GM21390 (cell line): ENCODE data around the gene CAV1.
"Not testable (repeated sequence)": the region's sequence is repeated elsewhere in the genome, so short reads cannot be mapped to it uniquely, and the experiment has no call there.

Experiments
- ATAC-seq: cut with Tn5 transposase; IDR thresholded peaks from one replicate; pipeline ENCODE4 v1.9.1; 2021; ENCODE audit not compliant: unreplicated experiment

CAV1 gene

DNA sequence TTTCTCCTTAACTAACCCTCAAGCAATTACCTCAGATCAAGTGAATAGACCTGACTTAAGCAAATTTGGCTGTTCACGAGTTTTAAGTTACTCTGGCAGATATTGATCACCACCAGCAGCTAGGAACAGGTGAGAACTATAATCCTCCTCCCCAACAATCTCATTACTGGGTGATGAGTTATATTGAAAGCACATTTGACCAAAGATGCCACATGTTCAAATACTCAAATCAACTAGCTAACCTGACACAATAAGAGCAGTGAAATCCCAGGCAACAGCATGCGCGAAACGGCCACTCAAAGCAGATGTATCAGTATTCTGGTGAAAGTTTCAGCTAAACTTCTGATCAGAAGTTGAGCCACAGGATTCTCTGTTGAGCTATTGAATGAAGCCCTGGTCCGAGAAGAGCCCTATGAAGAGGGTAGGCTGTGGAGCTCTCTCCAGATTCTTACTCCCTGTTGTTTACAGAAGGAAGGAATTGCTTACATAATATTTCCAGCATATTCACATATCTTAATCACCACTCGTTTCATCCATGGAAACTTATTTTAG lies 52.6 kb downstream of the CAV1 start:
- ATAC-seq, result peak; percentile 84

DNA sequence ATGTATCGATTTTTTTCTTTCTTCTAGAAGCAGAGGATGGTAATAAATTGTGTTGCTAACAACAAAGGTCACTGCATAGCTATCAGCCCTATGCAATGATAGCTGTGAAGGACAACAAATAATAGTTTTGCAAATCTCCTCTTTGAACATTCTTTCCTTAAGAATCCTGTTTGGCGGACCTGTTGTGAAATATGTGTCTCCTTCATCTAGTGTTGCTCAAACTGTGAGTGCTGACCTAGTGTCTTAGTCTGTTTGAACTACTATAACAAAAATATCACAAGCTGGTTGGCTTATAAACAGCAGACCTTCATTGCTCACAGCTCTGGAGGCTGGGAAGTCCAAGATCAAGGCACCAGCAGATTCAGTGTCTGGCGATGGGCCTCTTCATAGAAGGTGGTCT lies 53.7 kb downstream of the CAV1 start:
- ATAC-seq, result no peak

DNA sequence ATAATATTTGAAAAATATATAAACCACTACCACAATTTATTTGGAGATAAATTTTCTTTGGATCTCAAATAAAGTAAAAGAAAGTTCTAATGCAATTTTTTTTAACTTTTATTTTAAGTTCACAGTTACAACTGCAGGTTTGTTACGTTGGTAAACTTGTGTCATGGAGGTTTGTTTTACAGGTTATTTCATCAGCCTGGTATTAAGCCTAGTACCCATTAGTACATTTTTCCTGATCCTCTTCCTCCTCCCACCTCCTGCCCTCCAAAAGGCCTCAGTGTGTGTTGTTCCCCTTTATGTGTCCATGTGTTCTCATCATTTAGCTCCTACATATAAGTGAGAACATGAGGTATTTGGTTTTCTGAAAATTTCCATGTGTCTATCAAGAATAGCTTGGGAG lies 54.5 kb downstream of the CAV1 start:
- no peak for ATAC-seq

DNA sequence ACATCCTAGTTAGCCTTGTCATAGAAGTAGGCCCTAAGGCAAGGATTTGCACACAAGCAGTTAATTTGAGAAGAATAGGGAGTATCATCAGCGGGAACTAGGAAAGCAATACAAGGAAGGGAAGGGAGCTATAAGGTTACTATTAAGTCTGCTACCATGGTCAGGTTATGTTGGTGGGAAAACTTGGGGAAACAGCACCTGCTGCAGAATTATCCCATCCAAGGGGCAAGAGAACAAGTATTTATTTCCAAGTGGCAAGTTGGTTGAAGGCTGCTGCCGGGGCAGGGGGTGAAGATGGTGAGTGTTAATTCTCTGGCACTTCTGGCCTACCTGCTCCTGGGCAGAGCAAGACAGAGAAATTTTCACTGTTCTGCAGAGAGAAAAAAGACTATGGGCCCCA lies 55.0 kb downstream of the CAV1 start:
- no peak for ATAC-seq

DNA sequence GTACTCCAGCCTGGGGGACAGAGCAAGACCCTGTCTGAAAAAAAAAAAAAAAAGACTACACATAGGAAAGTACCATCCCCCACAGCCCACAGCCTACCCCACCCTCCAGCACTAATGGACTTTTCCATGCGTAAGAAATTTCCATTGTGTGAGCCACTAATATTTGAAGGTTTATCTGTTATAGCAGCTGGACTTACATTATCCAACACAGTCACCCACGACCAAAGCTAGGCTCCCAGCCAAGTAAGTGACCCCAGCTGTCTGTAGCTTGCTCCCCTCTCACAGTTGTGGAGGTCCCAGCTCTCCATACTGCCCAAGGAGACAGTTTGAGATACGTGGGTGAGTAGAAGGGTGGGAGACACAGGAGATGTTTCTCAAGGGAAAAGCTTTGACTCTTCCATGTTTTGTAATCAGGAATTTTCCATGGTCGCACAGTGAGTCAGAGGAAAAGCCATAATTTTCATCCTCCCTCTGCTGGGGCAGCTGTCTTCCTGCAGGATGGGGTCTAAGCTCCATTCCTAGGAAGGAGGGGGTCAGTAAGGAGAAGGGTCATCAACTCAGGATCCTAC lies 57.4 kb downstream of the CAV1 start:
- ATAC-seq, result no peak

DNA sequence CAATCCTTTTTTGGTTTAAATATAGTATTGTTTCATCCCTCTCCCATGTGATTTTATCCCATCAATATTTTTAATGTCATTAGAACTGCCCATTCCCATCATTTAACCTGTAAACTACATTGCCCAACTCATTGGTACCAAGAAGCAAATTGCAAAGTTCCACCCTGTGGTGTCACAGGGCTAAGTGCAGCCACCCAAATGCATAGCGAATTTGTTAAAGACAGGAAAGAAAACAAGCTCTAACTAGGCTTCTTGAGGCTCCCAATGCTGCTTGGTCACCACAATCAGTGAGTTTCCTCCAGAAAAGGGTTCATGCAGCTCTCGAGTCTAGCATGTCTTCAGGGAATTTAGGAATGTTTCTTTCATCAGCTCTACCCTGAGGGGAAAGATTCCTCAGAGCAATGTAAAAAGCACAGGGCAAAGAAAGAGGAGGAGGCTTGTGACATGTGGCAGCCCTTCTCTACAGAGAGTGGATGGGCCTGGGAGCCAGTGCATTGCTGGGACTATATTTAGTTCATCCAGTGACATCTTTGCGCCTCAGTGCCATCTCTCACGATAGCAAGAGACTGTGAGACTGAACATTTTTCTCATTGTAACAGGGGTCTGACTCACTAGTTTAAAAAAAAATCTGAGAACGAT lies 58.1 kb downstream of the CAV1 start:
- ATAC-seq, result peak; percentile 50

DNA sequence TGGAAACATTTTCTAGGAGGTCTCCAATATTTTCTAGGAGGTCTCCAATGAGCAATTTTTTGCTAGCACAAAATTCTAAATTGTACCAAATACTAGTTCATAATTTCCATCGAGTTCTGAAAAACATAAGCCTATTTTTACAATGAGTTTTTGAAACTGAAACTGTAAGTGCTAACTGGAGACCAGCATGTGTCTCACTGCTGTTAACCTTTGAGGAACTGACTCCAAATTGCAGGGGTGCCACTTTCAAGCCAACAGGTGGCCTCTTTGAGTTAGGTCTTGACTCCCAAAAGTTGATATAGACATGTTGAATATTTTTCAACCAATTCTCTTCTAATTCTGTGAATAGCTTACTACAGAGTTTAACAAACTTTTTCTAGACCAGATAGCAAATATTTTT lies 58.8 kb downstream of the CAV1 start:
- peak; percentile 88 for ATAC-seq

DNA sequence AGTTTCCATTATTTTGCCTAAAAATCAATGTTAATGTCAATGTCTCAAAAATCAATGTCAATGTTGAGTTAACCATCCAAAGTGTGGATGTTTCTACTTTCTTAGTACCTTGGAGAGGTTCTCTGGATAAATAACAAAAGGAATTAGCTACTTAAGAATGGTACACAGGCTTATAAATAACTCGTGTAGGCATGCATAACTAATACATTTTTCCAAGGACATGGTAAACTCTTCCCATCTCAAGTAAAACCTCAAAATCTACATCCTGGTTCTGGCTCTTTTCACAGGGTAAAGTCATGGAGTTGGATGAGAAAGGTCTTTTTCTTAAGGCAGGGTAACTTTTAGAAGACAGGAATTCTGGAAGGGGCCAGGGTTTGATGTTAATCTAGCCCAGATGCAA lies 59.9 kb downstream of the CAV1 start:
- ATAC-seq, result no peak

DNA sequence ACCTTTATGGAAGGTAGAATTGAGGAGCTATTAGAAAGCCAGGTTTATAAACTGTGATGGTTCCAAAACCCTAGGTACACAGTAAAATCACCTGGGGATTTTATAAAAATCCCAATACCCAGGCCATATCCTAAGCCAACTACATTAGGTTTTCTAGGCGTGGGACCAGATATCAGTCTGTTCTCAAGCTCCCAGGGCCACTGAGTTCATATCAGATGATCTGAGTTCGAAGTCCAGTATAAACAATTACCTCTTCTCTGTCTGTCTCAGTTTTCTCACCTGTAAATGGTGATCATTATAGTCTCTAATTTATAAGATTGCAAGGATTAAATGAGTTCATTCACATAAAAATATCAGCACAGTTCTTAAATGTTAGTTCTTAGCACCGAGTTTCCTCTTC lies 60.6 kb downstream of the CAV1 start:
- ATAC-seq, result no peak

DNA sequence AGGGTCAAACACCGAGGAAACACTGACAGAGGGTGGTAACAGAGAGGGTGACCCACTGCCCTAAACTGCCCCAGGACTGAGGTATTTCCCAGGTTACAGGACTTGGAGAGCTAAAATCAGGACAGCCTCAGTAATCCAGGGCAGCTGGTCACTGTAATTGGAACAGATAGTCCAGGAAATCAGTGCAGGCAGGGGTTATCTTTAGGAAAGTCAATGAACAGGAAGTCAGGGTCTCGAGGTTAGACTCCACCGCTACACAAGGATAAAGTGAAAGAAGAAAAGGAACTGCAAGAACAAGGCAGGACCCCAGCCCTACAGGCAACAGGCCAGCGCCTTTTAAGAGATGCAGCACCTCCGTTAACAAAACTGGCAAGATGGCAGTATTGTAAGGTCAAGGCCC lies 61.1 kb downstream of the CAV1 start:
- no peak for ATAC-seq

DNA sequence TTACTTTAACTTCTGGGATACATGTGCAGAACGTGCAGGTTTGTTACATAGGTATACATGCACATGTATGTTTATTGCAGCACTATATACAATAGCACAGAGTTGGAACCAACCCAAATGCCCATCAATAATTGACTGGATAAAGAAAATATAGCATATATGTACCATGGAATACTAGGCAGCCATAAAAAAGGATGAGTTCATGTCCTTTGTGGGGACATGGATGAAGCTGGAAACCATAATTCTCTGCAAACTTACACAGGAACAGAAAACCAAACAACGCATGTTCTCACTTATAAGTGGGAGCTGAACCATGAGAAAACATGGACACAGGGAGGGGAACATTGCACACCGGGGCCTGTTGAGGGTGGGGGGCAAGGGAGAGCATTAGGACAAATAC lies 62.4 kb downstream of the CAV1 start:
- not testable (repeated sequence) for ATAC-seq

DNA sequence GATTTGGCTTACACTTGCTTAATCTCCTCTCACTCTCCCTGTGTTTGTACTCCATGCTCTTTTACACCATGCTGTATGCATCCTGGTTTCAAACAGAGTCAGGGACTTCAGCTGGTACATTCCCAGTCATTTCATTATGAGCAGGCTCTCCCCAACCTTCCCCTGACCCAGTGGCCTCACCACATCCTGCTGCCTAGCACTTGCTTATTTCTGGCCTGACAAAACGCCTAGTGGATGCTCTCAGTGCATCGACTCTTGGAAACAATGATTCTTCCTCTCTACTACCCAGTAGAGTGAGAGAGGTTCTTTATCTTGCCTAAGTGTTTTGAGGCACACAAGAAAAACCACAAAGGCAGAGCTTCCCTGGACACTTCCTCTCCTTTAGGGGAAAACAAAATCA lies 63.4 kb downstream of the CAV1 start:
- ATAC-seq, result peak; percentile 49

DNA sequence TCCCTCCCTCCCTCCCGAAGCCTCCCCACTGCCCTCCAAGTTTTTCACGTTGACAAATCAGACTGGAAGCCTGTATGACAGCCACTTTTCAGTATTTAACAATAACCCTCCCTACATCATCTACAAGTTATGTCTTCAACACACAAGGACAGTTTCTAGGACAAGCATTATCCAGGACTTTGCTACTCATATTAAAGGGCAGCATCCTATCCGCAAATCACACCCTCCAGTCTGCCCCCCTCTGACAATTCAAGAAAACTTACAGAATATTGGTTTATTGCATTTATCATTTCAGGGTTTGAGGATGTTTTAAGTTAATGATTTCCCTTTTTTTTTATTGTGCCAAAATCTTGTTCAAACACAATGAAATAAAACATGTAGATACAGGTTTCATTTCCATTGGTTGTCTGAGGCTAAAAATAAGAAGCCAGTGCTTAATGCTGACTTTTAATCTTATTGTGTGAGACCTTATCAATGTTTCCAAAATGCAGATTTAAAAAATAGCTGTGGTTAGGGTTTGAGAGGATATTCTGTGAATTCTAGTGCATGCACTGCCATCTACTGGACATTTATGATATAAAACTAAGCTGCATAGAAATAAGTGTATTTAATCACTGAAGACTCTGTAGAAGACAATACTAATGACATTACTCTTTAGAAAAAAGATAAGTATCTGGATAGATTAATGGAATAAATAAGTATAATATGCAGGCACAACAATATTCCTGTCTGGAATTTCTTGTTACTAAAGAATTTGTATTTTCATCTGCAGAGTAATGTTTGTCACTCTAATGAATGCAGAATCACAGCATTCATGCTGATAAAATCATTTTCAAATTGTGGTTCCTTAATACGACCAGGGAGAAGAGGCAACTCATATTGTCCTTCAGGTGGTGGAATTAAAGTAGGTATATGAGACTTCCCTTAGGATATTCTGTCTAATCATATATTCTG lies 64.1 kb downstream of the CAV1 start:
- peak; percentile 44 for ATAC-seq

DNA sequence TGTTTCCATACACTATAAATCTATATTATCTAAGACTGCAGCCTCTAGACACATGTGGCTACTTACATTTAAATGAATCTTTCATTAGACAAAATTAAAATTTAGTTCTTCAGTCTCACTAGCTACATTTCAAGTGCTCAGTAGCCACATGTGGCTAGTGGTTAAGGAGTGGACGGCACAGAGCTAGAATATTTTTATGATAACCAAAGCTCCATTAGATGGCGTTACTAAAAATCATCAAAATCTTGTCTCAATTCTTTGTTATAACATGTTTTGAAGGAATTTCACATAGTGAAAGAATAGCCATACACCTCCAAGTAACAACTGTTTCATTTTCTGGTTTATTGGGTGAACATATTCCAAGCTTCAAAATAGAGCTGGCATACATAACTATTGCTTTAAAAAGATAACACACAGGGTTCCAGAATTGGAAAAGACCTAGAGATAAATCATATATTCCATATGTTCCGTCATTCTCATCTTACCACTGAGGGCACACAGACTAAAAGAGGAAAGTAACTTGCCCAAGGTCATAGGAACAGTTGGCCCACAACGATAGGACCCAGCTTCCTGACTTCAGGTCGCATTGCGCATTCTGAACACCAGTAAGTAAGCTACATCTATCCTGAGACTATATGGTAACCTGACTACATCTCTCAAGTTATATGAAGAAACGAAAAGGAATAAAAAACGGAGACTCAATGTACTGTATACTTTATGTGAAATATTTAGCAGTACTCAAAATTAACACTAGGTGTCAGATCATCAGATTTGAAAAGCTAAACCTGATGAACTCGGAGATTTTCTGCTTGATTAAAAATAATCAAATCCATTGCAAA lies 66.6 kb downstream of the CAV1 start:
- peak; percentile 39 for ATAC-seq

DNA sequence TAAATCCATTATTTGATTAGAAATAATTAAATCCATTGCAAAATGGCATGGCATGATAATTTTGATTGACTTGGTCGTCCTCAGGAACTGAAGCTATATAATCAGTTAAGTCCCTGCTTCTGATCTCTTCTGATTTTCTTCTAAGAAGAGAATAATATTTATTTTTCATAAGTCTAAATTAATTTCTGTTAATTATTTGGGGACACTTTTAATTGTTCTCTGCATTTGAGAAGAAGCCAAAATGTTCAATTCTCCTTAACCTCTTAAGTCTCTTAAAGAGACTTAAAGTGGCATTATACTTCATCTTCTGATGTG lies 67.2 kb downstream of the CAV1 start:
- no peak for ATAC-seq

DNA sequence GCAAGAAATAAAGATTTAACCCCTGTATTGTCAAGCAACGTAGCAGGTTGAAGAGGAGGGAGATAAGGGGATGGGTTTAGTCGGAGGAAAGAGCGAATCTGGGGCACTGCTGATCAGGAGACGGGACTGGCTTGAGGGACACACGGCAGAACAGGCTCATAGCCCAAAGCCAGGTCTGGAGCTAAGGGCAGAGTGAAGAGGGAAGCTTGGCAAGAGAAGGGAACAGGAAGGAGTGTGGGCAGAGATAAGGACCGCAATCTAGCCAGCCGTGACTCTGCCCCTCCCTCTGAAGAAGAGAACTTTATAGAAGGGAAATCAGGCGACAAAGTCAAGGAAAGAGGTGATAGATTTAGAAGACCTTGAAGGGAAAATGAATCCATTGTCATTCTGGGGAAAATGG lies 67.6 kb downstream of the CAV1 start:
- no peak for ATAC-seq

DNA sequence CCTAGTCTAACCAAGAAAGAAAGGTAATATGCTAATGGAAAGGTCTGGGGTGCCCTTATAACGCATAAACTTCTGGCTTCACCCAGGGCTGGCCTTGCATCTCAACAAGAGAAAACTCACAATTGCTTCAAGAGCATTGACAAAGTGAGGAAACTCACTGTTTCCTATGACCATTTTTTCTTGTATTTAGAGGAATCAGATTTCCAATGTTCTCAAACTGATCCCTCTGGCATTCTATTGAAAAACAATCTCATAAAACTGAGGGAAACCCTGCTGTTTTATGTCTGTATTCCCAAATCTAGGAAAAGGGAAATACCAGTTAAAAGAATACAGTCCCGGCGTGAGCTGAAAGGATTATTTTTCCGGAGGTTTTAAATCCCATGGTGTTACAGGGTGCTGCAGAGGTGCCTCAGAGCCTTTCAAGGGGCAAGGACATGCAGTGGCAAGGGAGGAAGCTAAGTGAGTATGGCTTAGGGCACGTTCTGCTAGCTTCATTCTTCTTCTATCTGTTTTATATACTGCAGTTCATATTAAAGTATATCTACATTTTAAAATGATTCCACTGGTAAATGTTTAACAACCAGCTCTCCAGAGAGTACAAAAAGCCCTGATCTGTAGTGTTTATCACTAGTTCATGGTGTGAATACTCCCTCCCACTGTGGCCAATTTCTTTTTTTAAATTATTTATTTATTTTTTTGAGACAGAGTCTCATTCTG lies 68.7 kb downstream of the CAV1 start:
- no peak for ATAC-seq

DNA sequence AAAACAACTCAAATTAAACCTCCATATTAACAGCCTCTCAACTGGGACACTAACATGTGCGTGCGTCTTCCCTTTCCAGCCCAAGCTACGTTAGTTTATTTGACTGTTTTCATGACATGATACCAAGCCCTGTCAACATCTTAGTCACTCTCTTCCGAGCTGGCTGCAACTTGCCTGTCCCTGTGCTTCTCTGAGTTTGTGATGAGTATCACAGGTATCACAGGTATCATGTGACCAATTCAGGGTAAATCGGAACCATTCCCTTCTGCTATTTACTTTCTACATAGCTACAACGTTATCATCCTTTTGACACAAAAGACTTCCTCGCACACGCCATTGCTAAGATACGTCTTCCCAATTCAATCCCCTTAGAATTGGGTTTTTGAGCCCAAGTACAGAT lies 70.2 kb downstream of the CAV1 start:
- ATAC-seq, result no peak

DNA sequence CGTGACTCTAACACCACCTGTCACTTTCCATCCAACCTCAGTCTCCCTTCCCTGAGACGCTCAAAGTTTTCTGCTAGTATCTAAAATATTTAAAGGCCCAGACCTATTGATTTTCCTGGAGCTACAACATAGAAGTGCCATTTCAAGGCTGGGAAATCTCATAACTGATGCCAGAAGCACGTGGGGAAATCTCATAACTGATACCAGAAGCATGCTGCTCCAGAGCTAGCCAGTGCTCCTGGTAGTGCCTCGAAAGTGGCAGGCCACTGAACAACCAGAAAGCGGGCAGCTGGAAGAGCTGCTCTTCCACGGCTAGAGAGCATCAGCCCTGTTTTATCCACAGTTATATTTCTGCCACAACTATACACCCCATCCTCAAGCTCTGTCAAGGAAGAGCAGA lies 72.5 kb downstream of the CAV1 start:
- no peak for ATAC-seq

DNA sequence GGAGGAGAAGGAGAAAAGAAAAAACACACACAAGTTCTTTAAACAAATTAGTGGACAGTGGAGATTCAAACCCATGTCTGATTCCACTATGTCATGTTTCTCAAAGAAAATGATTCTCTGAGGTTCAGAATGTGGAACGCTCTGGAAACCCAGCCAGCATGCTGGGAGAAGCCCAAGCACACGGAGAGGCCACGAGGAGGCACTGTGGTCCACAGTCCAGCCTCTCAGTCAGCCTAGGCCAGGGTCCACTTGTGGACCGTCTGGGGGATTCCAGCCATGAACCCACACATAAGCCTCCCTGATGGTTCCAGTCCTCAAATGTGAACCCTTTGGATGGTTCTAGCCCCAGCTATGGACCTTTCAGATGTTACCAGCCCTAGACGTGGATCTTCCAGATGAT lies 73.4 kb downstream of the CAV1 start:
- ATAC-seq, result no peak

DNA sequence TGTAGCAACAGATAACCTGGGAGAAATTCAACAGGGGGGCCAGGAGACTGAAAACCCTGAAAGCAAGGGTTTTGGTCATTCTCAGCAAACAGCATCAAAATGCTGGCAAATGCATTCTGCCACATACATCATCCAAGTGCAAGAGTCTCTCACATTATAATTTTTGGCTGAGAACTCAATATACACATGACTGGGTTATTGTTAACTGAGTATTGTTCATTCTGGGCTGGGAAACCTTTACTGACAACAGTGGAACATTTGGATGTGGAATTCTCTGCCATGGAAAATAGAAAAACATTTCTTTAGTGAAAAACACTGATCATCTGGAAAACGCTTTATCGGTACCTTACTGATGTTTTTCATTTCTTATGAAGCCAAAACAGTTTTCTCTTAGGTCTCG lies 74.0 kb downstream of the CAV1 start:
- no peak for ATAC-seq
